ENCODE data around the gene PAX1.

PAX1 gene

GRCh38 chr20:21702553-21703470 is 2.7 kb upstream of the PAX1 start:
- peak in 31 of 56 donors; percentile 4 to 74 (median 35) for DNase-seq

DNA sequence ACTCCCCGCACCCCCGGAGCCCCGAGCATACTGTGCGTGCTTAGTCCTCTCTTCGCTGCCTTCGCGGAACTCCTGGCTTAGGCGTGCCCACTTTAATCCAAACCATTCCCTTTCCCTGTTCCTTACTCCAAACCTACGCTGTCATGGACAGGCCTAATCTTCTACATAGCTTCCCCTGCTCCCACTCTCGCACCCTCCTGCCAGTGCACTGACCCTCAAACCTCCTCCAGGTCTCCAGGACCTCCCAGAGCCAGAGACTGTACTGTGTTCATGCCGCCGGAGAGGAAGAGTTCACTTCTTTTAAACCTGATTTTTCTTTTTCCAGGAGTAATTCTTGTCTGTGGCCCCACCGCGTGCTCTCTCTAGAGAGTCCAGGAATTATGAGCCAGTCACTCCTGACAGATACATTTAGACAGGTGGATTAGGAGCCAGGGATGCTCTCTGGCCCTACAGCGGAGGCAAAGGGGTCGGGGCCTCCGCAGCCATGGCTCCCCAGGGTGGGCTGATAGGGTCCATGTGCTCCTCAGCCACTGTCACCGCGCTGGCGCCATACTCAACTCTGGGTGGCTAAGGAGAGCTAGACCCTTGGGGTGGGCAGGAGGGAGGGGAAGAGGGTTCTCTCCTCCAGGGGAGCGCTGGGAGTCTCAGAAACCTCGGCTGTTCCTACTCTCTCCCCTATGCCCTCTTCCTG is 1.6 kb upstream of the PAX1 start:
- DNase-seq = no peak

- DNase-seq = no peak
These were observed 767 bp upstream of the PAX1 start for GRCh38 chr20:21704408-21705385.

- DNase-seq = no peak
These were observed 1.1 kb downstream of the PAX1 start for GRCh38 chr20:21706261-21707195.

- no peak for DNase-seq
These were observed 1.8 kb downstream of the PAX1 start for GRCh38 chr20:21707267-21707666.

GRCh38 chr20:21707999-21708737 is 2.7 kb downstream of the PAX1 start:
- DNase-seq = no peak

DNA sequence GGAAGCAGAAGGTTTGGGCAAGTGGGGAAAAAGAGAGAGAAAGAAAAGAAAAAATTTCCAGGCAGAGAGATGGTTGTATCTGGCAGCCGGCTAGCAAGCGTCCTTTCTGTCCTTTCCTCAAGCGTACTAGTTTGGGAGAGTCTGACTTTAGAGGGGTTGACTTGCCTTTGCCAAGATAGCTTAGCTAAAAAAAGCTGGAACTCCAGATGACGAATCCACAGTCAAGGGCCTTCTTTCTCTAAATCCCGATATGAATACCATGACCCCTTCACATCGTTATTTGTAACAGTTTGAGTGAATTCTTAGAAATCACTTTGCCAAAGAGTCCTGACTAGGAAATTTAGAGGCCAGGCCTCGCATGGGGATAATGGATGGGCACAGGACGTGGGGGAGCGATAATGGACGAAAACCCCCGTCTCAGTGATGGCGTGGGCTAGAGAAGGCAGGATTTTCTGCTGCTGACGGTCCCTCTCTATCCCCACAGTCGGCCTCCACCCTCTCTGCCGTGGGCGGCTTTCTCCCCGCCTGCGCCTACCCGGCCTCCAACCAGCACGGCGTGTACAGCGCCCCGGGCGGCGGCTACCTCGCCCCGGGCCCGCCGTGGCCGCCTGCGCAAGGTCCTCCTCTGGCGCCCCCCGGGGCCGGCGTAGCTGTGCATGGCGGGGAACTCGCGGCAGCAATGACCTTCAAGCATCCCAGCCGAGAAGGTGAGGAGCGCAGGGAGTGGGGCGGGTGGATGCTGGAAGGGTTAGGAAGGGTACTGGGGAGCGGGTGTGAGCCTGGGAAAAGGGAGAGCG is 3.5 kb downstream of the PAX1 start:
- DNase-seq = no peak

- no peak for DNase-seq
These were observed 4.1 kb downstream of the PAX1 start for GRCh38 chr20:21709535-21709904.

- no peak for DNase-seq
These were observed 4.9 kb downstream of the PAX1 start for GRCh38 chr20:21710341-21710740.

- DNase-seq = no peak
These were observed 5.5 kb downstream of the PAX1 start for GRCh38 chr20:21710863-21711431.

- no peak for DNase-seq
These were observed 7.1 kb downstream of the PAX1 start for GRCh38 chr20:21712443-21713059.

DNA sequence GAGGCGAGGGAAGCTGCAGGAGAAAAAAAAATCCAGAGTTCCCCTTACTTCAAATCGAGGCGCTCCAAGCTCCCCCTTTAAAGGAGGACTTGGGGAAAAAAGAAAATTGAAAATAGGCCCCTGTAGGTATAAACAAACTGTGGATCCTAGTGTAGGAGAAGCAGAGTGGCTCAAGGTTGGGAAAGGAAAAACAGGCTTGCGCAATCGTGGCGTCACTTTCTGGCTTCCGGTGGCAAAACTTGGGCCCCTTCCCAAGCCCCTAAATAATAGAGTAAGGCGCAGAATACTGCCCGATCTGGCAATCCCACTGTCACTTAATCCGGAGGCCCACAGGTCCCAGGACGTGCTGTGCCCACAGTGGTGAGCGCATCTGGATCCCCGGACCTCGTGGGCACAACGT is 8.0 kb downstream of the PAX1 start:
- no peak for DNase-seq

- DNase-seq = no peak
These were observed 8.4 kb downstream of the PAX1 start for GRCh38 chr20:21713901-21714296.

DNA sequence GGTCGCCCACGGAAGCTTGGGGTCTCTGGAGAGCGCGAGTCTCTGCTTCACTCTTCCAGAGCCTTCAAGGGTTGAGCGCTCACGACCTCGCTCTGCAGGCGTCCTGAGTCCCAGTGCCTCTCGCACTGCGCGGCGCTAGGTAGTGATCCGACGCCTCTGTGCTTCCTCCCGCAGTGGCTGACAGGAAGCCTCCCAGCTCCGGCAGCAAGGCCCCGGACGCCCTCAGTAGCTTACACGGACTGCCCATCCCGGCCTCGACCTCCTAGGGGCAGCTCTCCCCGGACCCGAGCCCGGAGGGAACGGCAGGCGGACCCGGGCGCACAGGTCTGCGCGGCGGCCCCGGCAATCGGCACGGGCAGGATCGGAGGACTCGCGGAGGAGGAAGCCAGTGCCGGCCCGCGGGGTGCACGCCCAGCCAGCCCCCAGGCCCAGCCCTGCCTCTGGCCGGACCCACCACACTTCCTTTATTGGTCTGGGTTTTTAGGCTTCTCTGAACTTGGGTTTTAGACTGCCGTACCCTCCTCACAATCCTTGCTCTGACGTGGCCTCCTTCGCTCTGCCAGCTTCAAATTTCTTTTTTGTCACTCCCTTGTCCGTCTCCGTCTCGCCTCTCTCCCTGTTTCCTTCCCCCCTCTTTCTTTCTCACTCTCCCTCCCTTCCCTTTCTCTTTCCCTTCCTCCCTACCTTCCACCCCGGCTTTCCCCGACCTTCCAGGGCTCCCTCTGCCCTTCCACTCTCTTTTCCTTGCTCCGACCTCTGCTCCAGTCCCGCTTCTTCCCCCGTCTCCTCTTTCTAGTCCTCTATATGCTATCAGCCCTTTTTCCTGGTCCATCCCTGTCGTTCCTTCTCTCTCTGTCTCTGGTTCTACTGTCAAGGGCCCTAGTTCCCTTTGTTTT is 9.1 kb downstream of the PAX1 start:
- DNase-seq = no peak

DNA sequence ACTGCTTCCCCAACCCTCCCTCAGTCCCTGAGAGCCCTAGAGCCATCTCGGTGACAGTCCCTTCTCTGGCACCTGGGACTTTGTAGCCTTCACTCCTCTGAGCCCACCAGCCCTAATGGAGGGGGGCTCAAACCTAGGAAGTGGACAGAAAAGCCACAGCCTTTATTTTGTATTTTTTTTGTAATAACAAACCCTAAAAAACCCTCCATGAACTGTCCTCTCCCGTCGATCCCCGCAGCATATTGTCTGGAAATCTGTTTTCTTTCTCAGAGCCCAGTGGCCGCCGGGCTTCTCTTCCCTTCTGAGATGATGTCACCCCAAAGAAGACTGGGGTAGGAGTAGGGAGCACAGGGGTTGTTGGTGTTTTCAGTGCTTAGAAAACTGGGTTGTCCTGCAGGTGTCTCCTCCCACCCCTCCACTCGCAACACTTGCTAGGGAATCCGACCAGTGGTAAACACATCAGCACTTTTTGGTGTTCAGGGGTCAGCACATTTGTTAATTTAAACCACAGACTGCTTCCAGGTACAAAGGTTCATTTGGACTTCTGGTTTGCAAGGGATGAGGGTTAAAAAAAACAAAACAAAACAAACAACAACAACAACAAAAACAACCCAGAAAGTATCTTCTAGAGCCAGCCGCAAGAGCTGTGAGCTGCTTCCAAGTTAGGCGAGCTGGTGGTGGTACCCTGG is 9.9 kb downstream of the PAX1 start:
- DNase-seq = no peak

- DNase-seq = peak in 29 of 56 donors; percentile 1 to 84 (median 18)
These were observed 14.2 kb downstream of the PAX1 start for GRCh38 chr20:21719592-21720214.

All from amygdala (tissue), 56 donors.